A673 (cell line): ENCODE data around the gene P2RY12.
A peak's percentile ranks its signal among the peaks of the same experiment; 100 is the strongest.

Source experiments
- CTCF ChIP-seq: fragments of 300-800, 200-600 bp; sonication (generic); conservative IDR thresholded peaks from 2 replicates; pipeline ENCODE4 v1.5.1; 2017; ENCODE audit warnings: low read depth, mild to moderate bottlenecking, antibody characterized with exemption, low read length, moderate library complexity, mixed read lengths
- EZH2 ChIP-seq: fragments of 200-600 bp; sonication (generic); IDR thresholded peaks from 2 replicates; pipeline ENCODE4 v1.6.1; 2017; ENCODE audit warnings: borderline replicate concordance, low read depth, mild to moderate bottlenecking, mixed read lengths, antibody characterized with exemption, low read length; ENCODE audit not compliant: poor library complexity, severe bottlenecking

- TF ChIP-seq EZH2 (no peak), CTCF (peak; percentile 45; the same call in 1 of the 2 replicates)
Measured at GRCh38 chr3:151421938-151422337, 37.4 kb upstream of the P2RY12 start.
